ENCODE results near the gene YWHAB. TPM values are rescaled to one million over a fixed set of nuclear protein-coding genes. Genes with fewer than 3 reads are reported as not detected.

YWHAB gene
- total RNA-seq, 1 experiment from 2014 or later, result 77.9 TPM

GRCh38 chr20:44950368-44950767 lies 64.9 kb downstream of the YWHAB start:
- DNase-seq (ENCODE audit: low spot score), result no peak

- no peak for DNase-seq (ENCODE audit: low spot score)
Measured at GRCh38 chr20:44952731-44953130, 67.2 kb downstream of the YWHAB start.

- no peak for DNase-seq (ENCODE audit: low spot score)
Measured at GRCh38 chr20:44954211-44954610, 68.7 kb downstream of the YWHAB start.

- DNase-seq (ENCODE audit: low spot score), result no peak
Measured at GRCh38 chr20:44955270-44955669, 69.8 kb downstream of the YWHAB start.

- no peak for DNase-seq (ENCODE audit: low spot score)
Measured at GRCh38 chr20:44956410-44956809, 70.9 kb downstream of the YWHAB start.

Other genes with a start within 250 kb of the YWHAB start
- 0.39 TPM in 1 of 2 replicates, not detected in the other for gene ADA, start 234.0 kb upstream of the YWHAB start, total RNA-seq (2014; rRNA removed; shearing (Covaris generic))
- gene CCN5, start 170.3 kb upstream of the YWHAB start, total RNA-seq (2014; rRNA removed; shearing (Covaris generic)), result not detected in 2 replicates
- gene KCNK15, start 139.8 kb upstream of the YWHAB start, total RNA-seq (2014; rRNA removed; shearing (Covaris generic)), result not detected in 2 replicates
- not detected in 2 replicates for gene RIMS4, start 75.2 kb upstream of the YWHAB start, total RNA-seq (2014; rRNA removed; shearing (Covaris generic))
- 53.4 and 54.6 TPM in 2 replicates for gene PABPC1L, start 24.4 kb downstream of the YWHAB start, total RNA-seq (2014; rRNA removed; shearing (Covaris generic))
- gene TOMM34, start 74.7 kb downstream of the YWHAB start, total RNA-seq (2014; rRNA removed; shearing (Covaris generic)), result 80.5 and 85.2 TPM in 2 replicates
- gene STK4, start 80.8 kb downstream of the YWHAB start, total RNA-seq (2014; rRNA removed; shearing (Covaris generic)), result 23.1 and 27.1 TPM in 2 replicates
- not detected in 2 replicates for gene KCNS1, start 215.4 kb downstream of the YWHAB start, total RNA-seq (2014; rRNA removed; shearing (Covaris generic))
- gene WFDC5, start 229.5 kb downstream of the YWHAB start, total RNA-seq (2014; rRNA removed; shearing (Covaris generic)), result not detected in 2 replicates
- gene WFDC12, start 238.8 kb downstream of the YWHAB start, total RNA-seq (2014; rRNA removed; shearing (Covaris generic)), result not detected in 2 replicates

Measured in HT-29 (cell line).